Gastrocnemius medialis (tissue), 4 donors: ENCODE results near the gene CLMP.

Source experiments
- CTCF ChIP-seq, 5 experiments: fragments of 450-650 bp in 3 of 5; fragments of 200-600 bp in 2 of 5; sonication (generic) in 2 of 5; IDR thresholded peaks in 4 of 5; conservative IDR thresholded peaks in 1 of 5; 1 replicate in 4 of 5; 2 replicates in 1 of 5; pipeline ENCODE4 v1.5.1; 2016 to 2019; ENCODE audit warnings: antibody characterized with exemption in 5 of 5, mild to moderate bottlenecking in 3 of 5, moderate library complexity in 3 of 5
- POLR2A ChIP-seq, 2 donors: fragments of 450-650 bp; IDR thresholded peaks; one replicate each; pipeline ENCODE4 v1.6.1; 2017; ENCODE audit warnings: antibody characterized with exemption in 2 of 2, mild to moderate bottlenecking in 2 of 2, moderate library complexity in 2 of 2

DNA sequence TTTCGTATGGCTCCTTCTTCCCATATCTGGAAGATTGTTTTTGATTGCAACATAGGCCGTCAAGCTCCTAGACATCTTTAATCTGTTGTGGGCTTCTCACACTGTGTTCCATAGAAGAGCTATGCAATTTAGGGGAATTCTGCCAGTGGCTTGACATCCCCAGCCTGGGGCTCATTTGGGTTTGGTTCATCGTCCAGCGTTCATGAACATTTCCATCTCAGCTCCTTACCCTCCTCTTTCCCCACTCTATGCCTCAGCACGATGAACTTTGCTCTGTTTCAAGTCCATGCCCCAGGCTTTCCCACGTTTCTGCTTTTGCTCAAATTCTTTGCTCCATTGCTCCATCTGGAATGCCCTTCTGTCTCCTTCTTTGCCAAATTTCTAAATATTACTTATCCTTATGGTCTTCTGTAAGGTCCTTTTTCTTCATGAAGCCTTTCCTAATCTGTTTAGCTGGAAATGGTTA lies 26.1 kb upstream of the CLMP start:
- TF ChIP-seq POLR2A (IDR thresholded peaks at IDR 0.05) (no peak), CTCF (IDR thresholded peaks at IDR 0.05 in 4 of 5, conservative IDR thresholded peaks at IDR 0.05 in 1 of 5) (no peak)
